HT-29 (cell line): Measurements from ENCODE around the gene NEURL3. TPM values are rescaled to one million over a fixed set of nuclear protein-coding genes. Genes with fewer than 3 reads are reported as not detected.
"Not testable (repeated sequence)": the region's sequence is repeated elsewhere in the genome, so short reads cannot be mapped to it uniquely, and the experiment has no call there.

Source experiments
- DNase-seq: peaks from one replicate; pipeline ENCODE4 v3.0.0-alpha.2; 2015; ENCODE audit warnings: low spot score
- total RNA-seq: library from RNA; depleted of rRNA; stranded (reverse); fragments of >200 nt; shearing (Covaris generic); gene quantifications from 2 replicates; pipeline ENCODE4 v1.2.3, GENCODE V29; 2014; rRNA removed

The NEURL3 gene
- total RNA-seq, 1 experiment from 2014 or later, result 4.3 TPM

GRCh38 chr2:96486696-96487095, 18.5 kb downstream of the NEURL3 start:
- DNase-seq, result no peak

DNA sequence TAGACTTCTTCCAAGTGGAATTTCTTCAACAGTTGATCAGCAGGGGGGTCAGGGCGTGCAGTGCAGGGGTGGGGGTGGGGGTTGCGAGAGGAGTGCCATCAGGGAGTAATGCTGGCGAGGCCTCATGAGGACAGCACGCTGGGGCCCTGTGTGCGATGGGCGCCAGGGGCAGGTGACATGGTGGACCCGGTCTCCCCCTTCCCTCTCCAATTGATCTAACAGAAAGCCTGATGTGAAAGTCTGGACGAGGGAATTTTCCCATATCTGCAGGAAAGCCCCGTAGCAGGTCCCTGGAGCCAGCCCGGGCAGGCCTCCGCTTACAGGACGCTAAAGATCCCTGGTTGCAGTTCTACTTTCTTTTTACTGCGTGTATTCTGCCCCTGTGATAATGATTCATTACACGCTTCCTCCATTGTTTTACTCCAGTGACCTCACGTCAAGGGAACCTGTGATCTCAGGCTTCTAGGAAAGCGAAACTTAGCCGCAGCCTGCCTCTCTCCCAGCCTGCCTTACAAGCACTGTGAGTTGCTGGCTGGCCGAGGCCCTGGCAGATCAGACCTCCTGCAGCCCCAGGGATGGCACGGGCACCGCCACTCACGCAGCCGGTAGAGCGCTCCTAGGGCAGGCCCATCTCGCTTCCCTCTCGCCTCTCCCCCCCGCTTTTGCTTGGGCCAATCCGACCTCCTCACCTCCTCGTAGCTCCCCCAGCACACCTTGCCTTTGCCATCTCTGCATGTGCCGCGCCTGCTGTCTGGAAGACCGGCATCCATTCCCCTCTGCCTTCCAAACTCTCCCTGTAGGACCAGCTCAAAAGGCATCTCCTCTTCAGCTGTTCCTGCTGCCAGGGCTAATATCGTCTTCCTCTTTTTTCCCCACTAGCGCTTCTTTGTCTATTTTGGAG, 19.2 kb downstream of the NEURL3 start:
- DNase-seq, result peak; percentile 56

- no peak for DNase-seq
These were observed 19.8 kb downstream of the NEURL3 start for GRCh38 chr2:96485350-96485749.

DNA sequence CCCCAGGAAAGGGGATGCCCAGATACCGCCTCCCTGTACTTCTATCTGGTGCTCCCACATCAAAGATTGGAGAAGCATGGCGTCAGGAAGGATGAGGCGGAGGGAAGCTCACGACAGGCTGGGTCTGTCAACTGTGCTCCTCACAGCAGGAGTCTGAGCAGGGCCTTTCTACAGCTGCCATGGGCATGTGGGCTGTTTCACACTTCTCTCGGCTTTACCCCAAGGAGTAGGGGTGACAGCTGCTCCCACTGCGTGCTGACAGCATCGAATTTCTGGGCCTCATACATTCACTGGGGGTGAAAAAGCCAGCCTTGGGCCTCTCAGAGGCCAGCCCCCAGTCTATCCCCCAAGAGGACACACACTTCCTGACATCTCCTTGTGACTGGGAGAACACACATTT, 21.1 kb downstream of the NEURL3 start:
- DNase-seq, result no peak

DNA sequence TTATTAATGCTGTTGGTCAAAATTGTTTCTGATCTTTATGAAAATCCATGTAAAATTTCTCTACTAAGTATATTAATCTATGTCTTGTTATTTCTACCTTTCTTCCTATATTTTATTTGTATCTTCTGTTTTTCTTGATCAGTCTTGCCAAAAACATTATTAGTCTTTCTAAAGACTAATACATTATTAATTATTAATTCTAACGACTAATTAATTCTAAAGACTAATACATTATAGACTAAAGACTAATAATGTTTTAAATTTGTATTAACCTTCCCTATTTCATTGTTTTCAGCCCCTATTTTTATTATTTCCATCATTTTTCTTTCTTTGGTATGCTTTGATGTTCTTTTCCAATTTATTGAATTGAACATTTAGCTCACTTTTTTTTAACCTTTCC, 27.7 kb downstream of the NEURL3 start:
- DNase-seq, result no peak

GRCh38 chr2:96471772-96472171, 33.4 kb downstream of the NEURL3 start:
- no peak for DNase-seq

DNA sequence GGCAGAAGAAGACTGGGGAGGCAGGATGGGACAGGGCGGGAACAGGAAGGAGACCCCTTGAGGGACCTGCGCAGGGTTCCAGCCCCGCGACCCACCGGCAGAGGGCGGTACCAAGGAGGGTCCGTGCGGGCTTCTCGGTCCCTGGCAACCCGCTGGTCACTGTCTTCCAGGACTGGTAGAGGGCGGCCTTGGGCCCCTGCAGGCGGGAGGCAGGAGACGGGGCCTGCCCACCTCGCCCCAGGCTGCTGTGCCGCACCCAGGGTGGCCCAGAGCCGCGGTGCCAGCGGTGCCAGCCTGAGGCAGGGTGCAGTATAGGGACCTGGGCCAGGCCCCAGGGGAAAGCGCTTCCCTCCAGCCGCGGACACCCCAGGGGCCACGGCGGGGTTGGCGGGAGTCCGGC, 34.5 kb downstream of the NEURL3 start:
- DNase-seq, result no peak

DNA sequence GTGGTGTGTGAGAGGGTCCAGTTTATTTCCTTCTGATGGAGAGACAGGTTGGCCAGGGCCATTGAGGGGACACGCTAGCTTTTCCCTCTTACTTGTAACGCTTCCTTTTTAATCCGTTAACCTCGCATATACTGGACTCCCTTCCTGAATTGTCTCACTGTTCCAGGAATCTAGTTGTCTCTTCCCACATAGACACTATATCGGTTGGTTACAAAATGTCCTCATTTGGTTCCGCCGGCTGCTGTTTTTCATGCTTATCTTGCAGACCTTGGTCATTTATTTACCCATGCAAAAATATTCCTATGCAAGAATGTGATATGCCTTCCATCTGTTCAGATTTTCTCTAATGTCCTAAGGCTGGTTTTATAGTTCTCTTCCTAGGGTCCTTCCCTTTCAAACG, 35.0 kb downstream of the NEURL3 start:
- DNase-seq, result no peak

- DNase-seq, result no peak
These were observed 36.3 kb downstream of the NEURL3 start for GRCh38 chr2:96468904-96469303.

DNA sequence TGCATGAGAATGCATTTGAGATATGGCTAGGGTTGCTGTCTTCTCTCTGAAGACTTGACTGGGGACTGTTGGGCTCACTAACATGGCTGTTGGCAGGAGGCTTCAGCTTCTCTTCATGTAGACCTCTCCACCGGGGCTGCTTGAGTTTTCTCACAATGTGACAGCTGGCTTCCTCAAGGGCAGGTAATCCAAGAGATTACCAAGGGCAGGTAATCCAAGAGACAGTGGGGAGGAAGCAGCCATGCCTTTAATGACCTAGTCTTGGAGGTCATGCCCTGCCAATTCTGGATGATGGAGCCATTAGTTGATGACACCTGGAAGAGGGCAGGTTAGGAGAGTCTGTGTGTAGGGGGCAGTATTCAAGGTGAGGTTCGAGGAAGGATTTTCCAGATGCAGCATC, 40.5 kb downstream of the NEURL3 start:
- DNase-seq, result no peak

GRCh38 chr2:96464061-96464460, 41.1 kb downstream of the NEURL3 start:
- no peak for DNase-seq

DNA sequence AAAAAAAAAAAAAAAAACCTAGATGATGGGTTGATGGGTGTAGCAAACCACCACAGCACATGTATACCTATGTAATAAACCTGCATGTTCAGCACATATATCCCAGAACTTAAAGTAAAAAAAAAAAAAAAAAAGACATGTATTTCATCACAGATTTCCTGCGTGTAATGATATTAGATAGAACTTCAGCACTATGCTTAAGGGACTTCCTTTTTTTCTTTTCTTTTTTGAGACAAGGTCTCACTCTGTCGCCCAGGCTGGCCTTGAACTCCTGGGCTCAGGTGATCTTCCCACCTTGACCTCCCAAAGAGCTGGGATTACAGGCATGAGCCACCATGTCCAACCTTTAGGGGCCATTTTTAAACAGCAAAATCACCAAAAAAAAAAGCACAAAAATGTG, 42.0 kb downstream of the NEURL3 start:
- DNase-seq, result no peak

GRCh38 chr2:96461616-96462015, 43.5 kb downstream of the NEURL3 start:
- not testable (repeated sequence) for DNase-seq

GRCh38 chr2:96452053-96452452, 53.1 kb downstream of the NEURL3 start:
- DNase-seq, result no peak

GRCh38 chr2:96449637-96450036, 55.5 kb downstream of the NEURL3 start:
- no peak for DNase-seq

DNA sequence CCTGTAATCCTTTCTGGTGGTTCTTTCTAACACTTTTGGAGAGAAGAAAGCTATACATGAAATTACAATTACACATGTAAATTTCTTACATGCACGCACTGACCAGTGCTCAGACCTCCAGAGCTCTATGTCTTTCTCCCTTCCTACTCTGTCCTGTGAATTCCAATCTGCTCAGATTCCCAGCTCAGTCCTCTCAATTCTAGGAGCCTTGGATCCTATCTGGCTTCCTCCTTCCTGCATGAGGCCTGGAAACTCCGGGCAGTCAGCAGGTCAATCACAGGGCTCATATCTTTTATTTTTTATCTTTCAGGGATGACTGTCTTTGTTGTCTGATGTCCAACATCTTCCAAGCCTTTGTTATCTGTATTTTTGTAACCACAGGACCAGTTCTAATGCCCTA, 56.0 kb downstream of the NEURL3 start:
- DNase-seq, result no peak

GRCh38 chr2:96447726-96448125, 57.4 kb downstream of the NEURL3 start:
- no peak for DNase-seq

Other genes with a start within 250 kb of the NEURL3 start
- 26.2 and 33.1 TPM in 2 replicates for gene TMEM127, start 239.4 kb downstream of the NEURL3 start, total RNA-seq
- gene CIAO1, start 239.1 kb downstream of the NEURL3 start, total RNA-seq, result 169 and 197 TPM in 2 replicates
- gene SNRNP200, start 199.8 kb downstream of the NEURL3 start, total RNA-seq, result 82.2 and 86.3 TPM in 2 replicates
- gene ITPRIPL1, start 180.0 kb downstream of the NEURL3 start, total RNA-seq, result not detected in 2 replicates
- 24.5 and 28.6 TPM in 2 replicates for gene NCAPH, start 169.6 kb downstream of the NEURL3 start, total RNA-seq
- gene ARID5A, start 31.4 kb upstream of the NEURL3 start, total RNA-seq, result 2.5 and 3.2 TPM in 2 replicates
- 21.9 and 31.3 TPM in 2 replicates for gene KANSL3, start 133.0 kb upstream of the NEURL3 start, total RNA-seq
- 0.05 TPM in 1 of 2 replicates, not detected in the other for gene FER1L5, start 137.4 kb upstream of the NEURL3 start, total RNA-seq
- 12.0 and 12.4 TPM in 2 replicates for gene LMAN2L, start 234.7 kb upstream of the NEURL3 start, total RNA-seq